Keratinocyte (primary cell): ENCODE measurements around the gene TNIP1. TPM values are rescaled to one million over a fixed set of nuclear protein-coding genes. Genes with fewer than 3 reads are reported as not detected.

Source experiments
- DNase-seq: peaks from one replicate; pipeline ENCODE4 v3.0.0-alpha.2; 2011; ENCODE audit warnings: low read depth, missing footprints, low spot score
- FAIRE-seq: peaks from 2 replicates; lab custom pipeline; 2011; peaks lifted over from hg19 to GRCh38; lab: Jason Lieb, UNC
- H2AFZ ChIP-seq: 2 replicates; pipeline ENCODE4 v1.6.0; 2012; ENCODE audit warnings: low read length, control low read depth, inconsistent platforms; ENCODE audit not compliant: control insufficient read depth
- H3K27ac ChIP-seq: 2 replicates; pipeline ENCODE4 v1.5.1; 2011; ENCODE audit warnings: low read length; ENCODE audit not compliant: control insufficient read depth, insufficient read depth
- H3K27me3 ChIP-seq: 3 replicates; pipeline ENCODE4 v1.6.0; 2011; ENCODE audit warnings: low read length; ENCODE audit not compliant: control insufficient read depth, insufficient read depth; ENCODE audit errors: extremely low read depth
- H3K36me3 ChIP-seq, 2 experiments: 2 replicates in 1 of 2; 3 replicates in 1 of 2; pipeline ENCODE4 v1.5.1; 2011; ENCODE audit warnings: low read length in 2 of 2, mild to moderate bottlenecking in 1 of 2; ENCODE audit not compliant: control insufficient read depth in 2 of 2, insufficient read depth in 2 of 2; ENCODE audit errors: extremely low read depth in 1 of 2
- H3K4me1 ChIP-seq: 3 replicates; pipeline ENCODE4 v1.5.1; 2011; ENCODE audit warnings: low read length; ENCODE audit not compliant: control insufficient read depth, insufficient read depth; ENCODE audit errors: extremely low read depth
- H3K4me2 ChIP-seq: 3 replicates; pipeline ENCODE4 v1.6.0; 2011; ENCODE audit warnings: low read depth, low read length; ENCODE audit not compliant: control insufficient read depth, insufficient read depth; ENCODE audit errors: extremely low read depth
- H3K4me3 ChIP-seq, 3 experiments: fragments of 200-600 bp in 1 of 3; sonication (generic) in 1 of 3; 2 replicates in 2 of 3; 3 replicates in 1 of 3; pipeline ENCODE4 v1.5.1; 2011 to 2016; ENCODE audit warnings: low read length in 3 of 3, mild to moderate bottlenecking in 3 of 3, control low read depth in 2 of 3, inconsistent platforms in 1 of 3, low read depth in 1 of 3, mixed read lengths in 1 of 3, mixed run types in 1 of 3, moderate library complexity in 1 of 3; ENCODE audit not compliant: control insufficient read depth in 2 of 3, insufficient read depth in 2 of 3; ENCODE audit errors: extremely low read depth in 1 of 3
- H3K79me2 ChIP-seq: 2 replicates; pipeline ENCODE4 v1.6.0; 2012; ENCODE audit warnings: low read length; ENCODE audit not compliant: control insufficient read depth, insufficient read depth
- H3K9ac ChIP-seq: 3 replicates; pipeline ENCODE4 v1.6.0; 2011; ENCODE audit warnings: low read length; ENCODE audit not compliant: control insufficient read depth, insufficient read depth; ENCODE audit errors: extremely low read depth
- H3K9me1 ChIP-seq: 3 replicates; pipeline ENCODE4 v1.6.0; 2011; ENCODE audit warnings: low read length; ENCODE audit not compliant: control insufficient read depth, insufficient read depth; ENCODE audit errors: extremely low read depth
- H3K9me3 ChIP-seq: 2 replicates; pipeline ENCODE4 v1.5.1; 2012; ENCODE audit warnings: low read depth, low read length; ENCODE audit not compliant: control insufficient read depth
- H4K20me1 ChIP-seq: 3 replicates; pipeline ENCODE4 v1.6.0; 2011; ENCODE audit warnings: low read length; ENCODE audit not compliant: control insufficient read depth, insufficient read depth; ENCODE audit errors: extremely low read depth
- EZH2 ChIP-seq: IDR thresholded peaks from one replicate; pipeline ENCODE4 v1.6.1; 2012; ENCODE audit warnings: inconsistent platforms, mild to moderate bottlenecking, low read length, moderate library complexity
- dilution Hi-C: fragments of 300-500 bp; cut with MboI; formaldehyde crosslinking; loops from one replicate; pipeline ENCODE4 v1.7.0; 2020; ENCODE audit warnings: low sequenced_read_pairs; ENCODE audit not compliant: extremely low pct_ligation_motif_present
- polyA plus RNA-seq, 5 experiments: library from polyadenylated mRNA; depleted of rRNA in 3 of 5; stranded (reverse) in 3 of 5; stranded (forward) in 1 of 5; unstranded in 1 of 5; fragments of >200 nt; gene quantifications; 1 replicate in 1 of 5; 2 replicates in 3 of 5; 3 replicates in 1 of 5; pipeline versions ENCODE4 v1.2.1 to v1.2.3, GENCODE V29; 2011 to 2012; ENCODE audit warnings: missing spikeins in 2 of 5, low read depth in 1 of 5, low replicate concordance in 1 of 5
- TF ChIP-seq, protein P1 (sequence below), 3 experiments: IDR thresholded peaks in 1 of 3; conservative IDR thresholded peaks in 1 of 3; optimal IDR thresholded peaks in 1 of 3; 2 replicates in 2 of 3; 3 replicates in 1 of 3; pipeline versions ENCODE3 to v1.5.1; 2011; ENCODE audit warnings: low read length in 3 of 3, mild to moderate bottlenecking in 3 of 3, moderate library complexity in 2 of 3, control low read depth in 1 of 3, inconsistent platforms in 1 of 3; ENCODE audit not compliant: insufficient read depth in 2 of 3; ENCODE audit errors: extremely low read depth in 1 of 3

Gene TNIP1
- polyA plus RNA-seq, 1 donor (not counting 4 experiments of a cell fraction or from before 2014, with no cell fraction given) = 47.9 TPM

DNA sequence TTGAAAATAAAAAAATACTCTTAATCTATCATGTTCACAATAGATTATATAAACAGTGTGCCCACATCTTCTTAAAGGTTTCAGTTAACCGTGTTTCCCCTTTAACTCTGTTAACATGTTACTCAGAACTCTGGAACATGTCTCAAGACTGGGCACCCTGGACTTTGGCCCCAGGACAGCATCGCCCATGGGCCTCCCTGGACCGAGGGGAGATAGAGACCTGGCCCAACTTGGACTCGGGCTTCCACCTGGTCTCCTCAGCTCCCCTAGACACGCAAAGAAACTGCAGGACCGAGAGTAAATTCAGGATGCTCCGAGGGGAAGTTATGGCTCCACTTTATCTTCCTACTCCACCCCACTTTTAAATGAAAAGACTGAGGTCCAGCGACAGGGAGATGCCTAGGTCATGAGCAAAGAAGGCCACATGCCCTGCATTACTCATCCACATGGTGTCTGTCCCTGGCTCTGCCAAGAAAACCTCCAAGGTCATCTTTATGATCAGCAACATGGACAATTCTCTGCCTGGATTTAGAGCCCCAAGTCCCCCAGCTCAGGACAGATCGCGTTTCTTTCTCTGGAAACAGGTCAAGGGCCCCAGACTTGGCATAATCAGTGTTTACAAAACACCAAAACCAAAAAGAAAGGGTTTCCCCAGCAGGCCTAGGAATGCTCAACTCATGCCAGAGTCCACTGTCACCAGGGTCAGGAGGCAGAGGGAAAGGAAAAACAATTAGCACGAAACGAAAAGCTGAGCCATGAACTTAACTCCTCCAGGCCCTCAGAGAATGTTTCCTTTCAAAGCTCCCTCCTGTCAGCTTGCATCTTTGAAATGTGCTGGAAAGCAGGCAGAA, 43.0 kb downstream of the TNIP1 start:
- peaks cover 2% of the 10 kb centered on the region for H3K9me1 ChIP-seq
- H3K36me3 ChIP-seq = peaks cover 51 to 73% of the 10 kb centered on the region in 2 experiments
- H2AFZ ChIP-seq = no peak overlapping the region
- no peaks in the 10 kb centered on the region for H3K27me3 ChIP-seq
- peaks cover 36% of the 10 kb centered on the region for H3K4me1 ChIP-seq
- FAIRE-seq (no peak), DNase-seq (no peak)
- H3K4me2 ChIP-seq = no peak overlapping the region
- no peaks in the 10 kb centered on the region for H4K20me1 ChIP-seq
- dilution Hi-C loops = no loop called here
- H3K27ac ChIP-seq = no peak overlapping the region
- no peaks in the 10 kb centered on the region for H3K79me2 ChIP-seq
- H3K9ac ChIP-seq = no peak overlapping the region
- H3K9me3 ChIP-seq = no peaks in the 10 kb centered on the region
- H3K4me3 ChIP-seq = no peak overlapping the region
- TF ChIP-seq, protein P1, sequence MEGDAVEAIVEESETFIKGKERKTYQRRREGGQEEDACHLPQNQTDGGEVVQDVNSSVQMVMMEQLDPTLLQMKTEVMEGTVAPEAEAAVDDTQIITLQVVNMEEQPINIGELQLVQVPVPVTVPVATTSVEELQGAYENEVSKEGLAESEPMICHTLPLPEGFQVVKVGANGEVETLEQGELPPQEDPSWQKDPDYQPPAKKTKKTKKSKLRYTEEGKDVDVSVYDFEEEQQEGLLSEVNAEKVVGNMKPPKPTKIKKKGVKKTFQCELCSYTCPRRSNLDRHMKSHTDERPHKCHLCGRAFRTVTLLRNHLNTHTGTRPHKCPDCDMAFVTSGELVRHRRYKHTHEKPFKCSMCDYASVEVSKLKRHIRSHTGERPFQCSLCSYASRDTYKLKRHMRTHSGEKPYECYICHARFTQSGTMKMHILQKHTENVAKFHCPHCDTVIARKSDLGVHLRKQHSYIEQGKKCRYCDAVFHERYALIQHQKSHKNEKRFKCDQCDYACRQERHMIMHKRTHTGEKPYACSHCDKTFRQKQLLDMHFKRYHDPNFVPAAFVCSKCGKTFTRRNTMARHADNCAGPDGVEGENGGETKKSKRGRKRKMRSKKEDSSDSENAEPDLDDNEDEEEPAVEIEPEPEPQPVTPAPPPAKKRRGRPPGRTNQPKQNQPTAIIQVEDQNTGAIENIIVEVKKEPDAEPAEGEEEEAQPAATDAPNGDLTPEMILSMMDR (optimal IDR thresholded peaks at IDR 0.05 in 1 of 3, IDR thresholded peaks at IDR 0.05 in 1 of 3, conservative IDR thresholded peaks at IDR 0.05 in 1 of 3; ENCODE audit: extremely low read depth in 1 of 3, insufficient read depth in 2 of 3, low read length in 3 of 3) = no peak
- no peak for TF ChIP-seq EZH2

DNA sequence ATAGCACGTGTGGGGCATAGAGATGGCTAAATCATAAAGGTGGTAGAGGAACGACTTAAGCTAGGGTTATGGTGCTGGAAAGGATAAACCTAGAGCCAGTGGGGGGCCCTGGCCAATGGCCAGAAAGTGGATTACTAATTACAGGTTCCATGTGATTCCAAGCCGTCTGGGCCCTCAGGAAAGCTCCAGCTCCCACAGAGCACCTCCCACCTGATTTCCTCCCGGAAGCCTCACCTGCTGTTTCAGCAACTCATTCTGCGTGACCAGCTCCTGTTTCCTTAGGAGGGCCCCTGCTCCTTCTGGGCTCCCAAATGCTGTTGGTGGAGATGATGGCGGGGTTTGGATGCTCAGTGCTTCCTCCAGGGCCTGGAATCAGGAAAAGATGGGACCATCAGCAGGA, 44.3 kb downstream of the TNIP1 start:
- no peak overlapping the region for H3K9ac ChIP-seq
- H3K27ac ChIP-seq = no peak overlapping the region
- TF ChIP-seq, protein P1 (optimal IDR thresholded peaks at IDR 0.05 in 1 of 3, IDR thresholded peaks at IDR 0.05 in 1 of 3, conservative IDR thresholded peaks at IDR 0.05 in 1 of 3; ENCODE audit: extremely low read depth in 1 of 3, insufficient read depth in 2 of 3, low read length in 3 of 3) = no peak
- TF ChIP-seq EZH2 = no peak
- FAIRE-seq (no peak), DNase-seq (no peak)
- dilution Hi-C loops = no loop called here
- H3K27me3 ChIP-seq = no peaks in the 10 kb centered on the region
- H3K4me1 ChIP-seq = peaks cover 29% of the 10 kb centered on the region
- no peak overlapping the region for H3K4me2 ChIP-seq
- H2AFZ ChIP-seq = no peak overlapping the region
- no peaks in the 10 kb centered on the region for H4K20me1 ChIP-seq
- H3K4me3 ChIP-seq = no peak overlapping the region
- H3K9me1 ChIP-seq = no peaks in the 10 kb centered on the region
- H3K36me3 ChIP-seq = peaks cover 53 to 65% of the 10 kb centered on the region in 2 experiments
- H3K9me3 ChIP-seq = no peaks in the 10 kb centered on the region
- H3K79me2 ChIP-seq = no peaks in the 10 kb centered on the region
